ENCODE measurements around the gene FOXJ1. TPM values are rescaled to one million over a fixed set of nuclear protein-coding genes. Genes with fewer than 3 reads are reported as not detected.

FOXJ1 gene
- polyA plus RNA-seq, 1 of the 3 experiments (the other 2 are of a cell fraction), result not detected

DNA sequence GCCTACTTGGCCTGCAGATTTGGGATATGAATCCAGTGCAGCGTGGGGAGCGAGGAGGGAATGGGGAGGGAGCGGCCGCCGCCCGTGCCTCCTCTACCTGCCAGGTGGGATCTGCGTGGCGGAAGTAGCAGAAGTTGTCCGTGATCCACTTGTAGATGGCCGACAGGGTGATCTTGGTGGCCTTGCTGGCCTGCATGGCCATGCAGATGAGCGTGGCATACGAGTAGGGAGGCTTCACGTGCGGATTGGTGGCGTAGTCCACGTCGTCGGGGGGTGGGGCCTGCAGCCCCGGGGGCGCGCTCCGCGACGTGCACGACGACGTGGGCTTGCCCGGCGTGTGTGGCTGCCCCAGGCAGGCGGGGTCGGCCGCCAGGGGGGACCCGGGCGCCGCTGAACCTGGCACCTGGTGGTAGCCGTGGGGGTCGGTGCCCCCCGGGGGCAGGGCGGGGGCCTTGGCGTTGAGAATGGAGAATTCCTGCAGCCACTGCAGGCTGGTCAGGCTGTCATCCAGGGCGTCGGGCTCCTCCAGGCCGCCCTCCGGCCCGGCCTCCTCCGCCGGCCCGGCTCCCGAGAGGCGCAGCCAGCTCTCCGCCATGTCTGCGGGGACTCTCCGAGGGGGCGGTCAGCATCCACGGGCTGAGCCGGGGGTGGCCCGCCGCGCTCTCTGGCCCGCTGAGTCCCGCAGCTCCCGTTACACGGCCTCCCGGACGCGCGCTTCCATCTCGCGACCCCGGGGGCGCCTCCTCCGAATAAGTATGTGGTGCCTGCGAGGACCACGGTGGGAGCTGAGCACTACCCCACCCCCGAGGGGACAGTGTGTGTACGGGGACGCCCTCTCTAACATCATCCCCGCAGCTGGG, 1.0 kb downstream of the FOXJ1 start:
- TF ChIP-seq NRF1 (IDR thresholded peaks at IDR 0.05; ENCODE audit: low read depth, low read length) (no peak), FOXJ3 (CRISPR knock-in tag; IDR thresholded peaks at IDR 0.05) (no peak), MXI1 (IDR thresholded peaks at IDR 0.05; ENCODE audit: low read depth, low read length) (no peak), RCOR1 (IDR thresholded peaks at IDR 0.05; ENCODE audit: low read length) (no peak), ELF1 (IDR thresholded peaks at IDR 0.05) (no peak), TCF12 (IDR thresholded peaks at IDR 0.05) (no peak), TEAD4 (IDR thresholded peaks at IDR 0.05; ENCODE audit: borderline replicate concordance, insufficient read depth) (no peak), YY1 (IDR thresholded peaks at IDR 0.05; ENCODE audit: low read depth) (no peak), EP300 (IDR thresholded peaks at IDR 0.05; ENCODE audit: borderline replicate concordance in 1 of 2, low read depth in 1 of 2, low read length in 1 of 2) (no peak), CHD2 (IDR thresholded peaks at IDR 0.05; ENCODE audit: low read length, partially characterized antibody) (no peak)
- TF ChIP-seq, protein P1, sequence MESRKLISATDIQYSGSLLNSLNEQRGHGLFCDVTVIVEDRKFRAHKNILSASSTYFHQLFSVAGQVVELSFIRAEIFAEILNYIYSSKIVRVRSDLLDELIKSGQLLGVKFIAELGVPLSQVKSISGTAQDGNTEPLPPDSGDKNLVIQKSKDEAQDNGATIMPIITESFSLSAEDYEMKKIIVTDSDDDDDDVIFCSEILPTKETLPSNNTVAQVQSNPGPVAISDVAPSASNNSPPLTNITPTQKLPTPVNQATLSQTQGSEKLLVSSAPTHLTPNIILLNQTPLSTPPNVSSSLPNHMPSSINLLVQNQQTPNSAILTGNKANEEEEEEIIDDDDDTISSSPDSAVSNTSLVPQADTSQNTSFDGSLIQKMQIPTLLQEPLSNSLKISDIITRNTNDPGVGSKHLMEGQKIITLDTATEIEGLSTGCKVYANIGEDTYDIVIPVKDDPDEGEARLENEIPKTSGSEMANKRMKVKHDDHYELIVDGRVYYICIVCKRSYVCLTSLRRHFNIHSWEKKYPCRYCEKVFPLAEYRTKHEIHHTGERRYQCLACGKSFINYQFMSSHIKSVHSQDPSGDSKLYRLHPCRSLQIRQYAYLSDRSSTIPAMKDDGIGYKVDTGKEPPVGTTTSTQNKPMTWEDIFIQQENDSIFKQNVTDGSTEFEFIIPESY (IDR thresholded peaks at IDR 0.05; ENCODE audit: borderline replicate concordance, low read depth), result no peak
- TF ChIP-seq, protein P2, sequence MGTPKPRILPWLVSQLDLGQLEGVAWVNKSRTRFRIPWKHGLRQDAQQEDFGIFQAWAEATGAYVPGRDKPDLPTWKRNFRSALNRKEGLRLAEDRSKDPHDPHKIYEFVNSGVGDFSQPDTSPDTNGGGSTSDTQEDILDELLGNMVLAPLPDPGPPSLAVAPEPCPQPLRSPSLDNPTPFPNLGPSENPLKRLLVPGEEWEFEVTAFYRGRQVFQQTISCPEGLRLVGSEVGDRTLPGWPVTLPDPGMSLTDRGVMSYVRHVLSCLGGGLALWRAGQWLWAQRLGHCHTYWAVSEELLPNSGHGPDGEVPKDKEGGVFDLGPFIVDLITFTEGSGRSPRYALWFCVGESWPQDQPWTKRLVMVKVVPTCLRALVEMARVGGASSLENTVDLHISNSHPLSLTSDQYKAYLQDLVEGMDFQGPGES (IDR thresholded peaks at IDR 0.05; ENCODE audit: low read depth, low read length), result no peak
- Histone ChIP-seq H4K20me1 (ENCODE audit: insufficient read depth) (no peaks in the 10 kb centered on the region), H3K4me3 (ENCODE audit: low read depth in 2 of 2, low read length in 1 of 2) (no peak overlapping the region), H2AFZ (ENCODE audit: low read depth) (0 out of 2 replicates have a peak overlapping the region, but pooled peaks have one; percentile 85), H3K9me2 (no peaks in the 10 kb centered on the region), H3K9me3 (no peaks in the 10 kb centered on the region), H3K4me2 (peak overlapping the region; percentile 99; the same call in 1 of the 2 replicates), H3K27me3 (ENCODE audit: insufficient read depth) (peaks cover 20% of the 10 kb centered on the region; the same call in 1 of the 2 replicates), H3K9ac (no peak overlapping the region), H3K4me1 (ENCODE audit: control insufficient read depth in 1 of 2, insufficient read depth in 2 of 2, low read depth in 1 of 2, low read length in 1 of 2) (peaks cover 0 to 16% of the 10 kb centered on the region in 2 experiments; a peak in 2 of 4 replicates), H3F3A (replicated peaks; ENCODE audit: insufficient read depth) (peaks cover 4% of the 10 kb centered on the region), H3K79me2 (ENCODE audit: insufficient read depth) (no peaks in the 10 kb centered on the region), H3K27ac (ENCODE audit: low read depth in 2 of 2, low read length in 1 of 2) (no peak overlapping the region), H3K36me3 (replicated peaks in 1 of 2; ENCODE audit: control insufficient read depth in 1 of 2, insufficient read depth in 2 of 2, low read length in 1 of 2) (no peaks in the 10 kb centered on the region)
- 55% methylated on average over 64 of the region's 78 CpGs for WGBS (ENCODE audit: low lambda C conversion rate)
- POLR2A ChIA-PET, result no interaction called here
- CTCF ChIA-PET, result interaction anchor here (1.1 to 16.5 kb wide), 5 partner anchors 18 to 140 kb away, joined by 3 to 119 read pairs (median 56); no protein-coding TSS in a partner anchor
- DNase-seq, result peak; percentile 74
